Fibroblast of skin of scalp (primary cell): Measurements from ENCODE around the gene TSG101.

Experiments
- DNase-seq: peaks from one replicate; pipeline ENCODE4 v3.0.0-alpha.2; 2013

TSG101 gene

GRCh38 chr11:18492888-18493287 is 33.9 kb downstream of the TSG101 start:
- DNase-seq, result no peak

- no peak for DNase-seq
Observed at GRCh38 chr11:18491924-18492323, 34.8 kb downstream of the TSG101 start.

GRCh38 chr11:18490736-18491485 is 35.8 kb downstream of the TSG101 start:
- DNase-seq, result no peak

GRCh38 chr11:18490319-18490718 is 36.4 kb downstream of the TSG101 start:
- peak; percentile 6 for DNase-seq

GRCh38 chr11:18485913-18486528 is 40.7 kb downstream of the TSG101 start:
- no peak for DNase-seq

- no peak for DNase-seq
Observed at GRCh38 chr11:18479063-18479462, 47.7 kb downstream of the TSG101 start.

- DNase-seq, result no peak
Observed at GRCh38 chr11:18472587-18472986, 54.2 kb downstream of the TSG101 start.

GRCh38 chr11:18471995-18472394 is 54.7 kb downstream of the TSG101 start:
- no peak for DNase-seq

- DNase-seq, result no peak
Observed at GRCh38 chr11:18468961-18469360, 57.8 kb downstream of the TSG101 start.

GRCh38 chr11:18468059-18468458 is 58.7 kb downstream of the TSG101 start:
- DNase-seq, result no peak

GRCh38 chr11:18466402-18466801 is 60.3 kb downstream of the TSG101 start:
- DNase-seq, result no peak

- no peak for DNase-seq
Observed at GRCh38 chr11:18463439-18463838, 63.3 kb downstream of the TSG101 start.

GRCh38 chr11:18461909-18462308 is 64.8 kb downstream of the TSG101 start:
- DNase-seq, result no peak

GRCh38 chr11:18459634-18460033 is 67.1 kb downstream of the TSG101 start:
- no peak for DNase-seq

- DNase-seq, result no peak
Observed at GRCh38 chr11:18457450-18457849, 69.3 kb downstream of the TSG101 start.

GRCh38 chr11:18455686-18456372 is 70.9 kb downstream of the TSG101 start, which contains the start of gene LDHAL6A:
TSS of gene LDHAL6A (plus strand) at chr11:18455856. CDS start at chr11:18456681, 825 bp downstream.
- DNase-seq, result no peak

GRCh38 chr11:18452927-18453326 is 73.8 kb downstream of the TSG101 start:
- DNase-seq, result peak; percentile 12

- DNase-seq, result no peak
Observed at GRCh38 chr11:18449251-18449650, 77.5 kb downstream of the TSG101 start.

- DNase-seq, result no peak
Observed at GRCh38 chr11:18438691-18439090, 88.1 kb downstream of the TSG101 start.
